Esophagus muscularis mucosa (tissue), 4 donors: ENCODE data around the gene CYP27B1. TPM values are rescaled to one million over a fixed set of nuclear protein-coding genes. Genes with fewer than 3 reads are reported as not detected.

Source experiments
- DNase-seq: peaks from one replicate; pipeline ENCODE4 v3.0.0-alpha.2; 2017; ENCODE audit errors: extremely low spot score
- H3K27ac ChIP-seq, 4 donors: fragments of 200-600 bp; sonication (generic); replicated peaks in 1 of 4; 1 replicate in 3 of 4; 2 replicates in 1 of 4; pipeline ENCODE4 v1.5.1; 2016 to 2019; ENCODE audit warnings: mild to moderate bottlenecking in 1 of 4
- H3K27me3 ChIP-seq, 4 donors: fragments of 200-600 bp; sonication (generic); one replicate each; pipeline versions ENCODE4 v1.5.1 to v1.6.0; 2016 to 2019
- H3K36me3 ChIP-seq, 4 donors: fragments of 200-600 bp; sonication (generic); one replicate each; pipeline ENCODE4 v1.5.1; 2016 to 2019
- H3K4me1 ChIP-seq, 4 donors: fragments of 200-600 bp; sonication (generic); one replicate each; pipeline ENCODE4 v1.5.1; 2016 to 2019
- H3K4me3 ChIP-seq, 4 donors: fragments of 200-600 bp; sonication (generic); 1 replicate in 2 of 4; 2 replicates in 2 of 4; pipeline ENCODE4 v1.5.1; 2016 to 2019; ENCODE audit warnings: mild to moderate bottlenecking in 4 of 4, moderate library complexity in 1 of 4
- H3K9me3 ChIP-seq, 4 donors: fragments of 200-600 bp; sonication (generic); 1 replicate in 3 of 4; 2 replicates in 1 of 4; pipeline ENCODE4 v1.5.1; 2016 to 2019
- CTCF ChIP-seq, 3 experiments: fragments of 200-600 bp in 2 of 3; fragments of 450-650 bp in 1 of 3; sonication (generic) in 2 of 3; IDR thresholded peaks; one replicate each; pipeline ENCODE4 v1.5.1; 2017 to 2019; ENCODE audit warnings: antibody characterized with exemption in 3 of 3, mild to moderate bottlenecking in 2 of 3, moderate library complexity in 1 of 3
- EP300 ChIP-seq: sonication (generic); formaldehyde crosslinking; IDR thresholded peaks from one replicate; pipeline ENCODE4 v1.6.1; 2017; ENCODE audit warnings: antibody characterized with exemption
- POLR2A ChIP-seq: fragments of 450-650 bp; IDR thresholded peaks from one replicate; pipeline ENCODE4 v1.6.1; 2017; ENCODE audit warnings: antibody characterized with exemption, moderate library complexity, mild to moderate bottlenecking, low read depth
- POLR2AphosphoS5 ChIP-seq, 2 donors: sonication (generic); formaldehyde crosslinking; IDR thresholded peaks; one replicate each; pipeline ENCODE4 v1.6.1; 2017; ENCODE audit warnings: antibody characterized with exemption in 2 of 2
- WGBS: methylation state at CpG from one replicate; pipeline ENCODE4 v1.1.5; 2018; 5-methylcytosine and 5-hydroxymethylcytosine counted together
- intact Hi-C: fragments of 100-400 bp; cut with DNase I; formaldehyde crosslinking; loops from one replicate; pipeline ENCODE4 v1.15.1; 2023
- total RNA-seq, 4 donors: library from RNA; depleted of rRNA; stranded (reverse); fragments of >200 nt; gene quantifications; one replicate each; pipeline versions ENCODE4 v1.1.0 to v1.2.1, GENCODE V29; 2016

Gene CYP27B1
- total RNA-seq, 4 donors from 2014 or later: 0.32 to 0.66 TPM; not detected in 2

GRCh38 chr12:57739914-57740538 lies 26.9 kb downstream of the CYP27B1 start:
- no peak overlapping the region for H3K4me3 ChIP-seq
- no peaks in the 10 kb centered on the region for H3K36me3 ChIP-seq
- peaks cover 38 to 51% (median 47%) of the 10 kb centered on the region in 4 donors for H3K4me1 ChIP-seq
- no peaks in the 10 kb centered on the region for H3K9me3 ChIP-seq
- intact Hi-C loops: no loop called here
- no peak for DNase-seq
- TF ChIP-seq EP300 (no peak), POLR2AphosphoS5 (IDR thresholded peaks at IDR 0.05) (no peak), POLR2A (no peak), CTCF (IDR thresholded peaks at IDR 0.05) (no peak)
- 68% methylated on average over 4 of the region's 10 CpGs for WGBS
- peaks cover 16 to 74% (median 48%) of the 10 kb centered on the region in 4 donors for H3K27me3 ChIP-seq
- no peak overlapping the region for H3K27ac ChIP-seq

- TF ChIP-seq POLR2AphosphoS5 (IDR thresholded peaks at IDR 0.05): no peak
- no peak for TF ChIP-seq POLR2A
- no peak for TF ChIP-seq CTCF (IDR thresholded peaks at IDR 0.05)
- no peak for TF ChIP-seq EP300
- peaks cover 38 to 50% (median 45%) of the 10 kb centered on the region in 4 donors for H3K4me1 ChIP-seq
- peaks cover 16 to 80% (median 52%) of the 10 kb centered on the region in 4 donors for H3K27me3 ChIP-seq
- no peaks in the 10 kb centered on the region for H3K9me3 ChIP-seq
- H3K36me3 ChIP-seq: no peaks in the 10 kb centered on the region
- no peak overlapping the region for H3K27ac ChIP-seq
- WGBS: 15% methylated on average over 4 of the region's 7 CpGs
- DNase-seq: no peak
- H3K4me3 ChIP-seq: no peak overlapping the region
- intact Hi-C loops: no loop called here
Observed at GRCh38 chr12:57739387-57739786, 27.5 kb downstream of the CYP27B1 start.

GRCh38 chr12:57738661-57739237 lies 28.1 kb downstream of the CYP27B1 start, which contains the start of gene AGAP2:
AGAP2 (minus strand) TSS chr12:57738742; CDS start chr12:57738246, 496 bp downstream.
- no peak for DNase-seq
- Histone ChIP-seq H3K36me3 (no peaks in the 10 kb centered on the region), H3K4me3 (peak within 1 kb of the TSS; percentile 40 to 59 (median 48)), H3K27ac (peak within 1 kb of the TSS in 2 of 4 donors; percentile 13 to 18), H3K27me3 (peaks cover 16 to 86% (median 56%) of the 10 kb centered on the region in 4 donors), H3K4me1 (peaks cover 38 to 44% (median 40%) of the 10 kb centered on the region in 4 donors), H3K9me3 (no peaks in the 10 kb centered on the region)
- intact Hi-C loops: no loop called here
- TF ChIP-seq EP300: no peak
- TF ChIP-seq POLR2AphosphoS5 (IDR thresholded peaks at IDR 0.05): no peak
- TF ChIP-seq CTCF (IDR thresholded peaks at IDR 0.05): no peak
- TF ChIP-seq POLR2A: no peak
- WGBS: 16% methylated on average over 35 of the region's 36 CpGs

GRCh38 chr12:57737467-57738460 lies 29.1 kb downstream of the CYP27B1 start:
- intact Hi-C loops: no loop called here
- no peak for DNase-seq
- peak overlapping the region; percentile 40 to 59 (median 48) for H3K4me3 ChIP-seq
- no peaks in the 10 kb centered on the region for H3K36me3 ChIP-seq
- H3K9me3 ChIP-seq: no peaks in the 10 kb centered on the region
- H3K27ac ChIP-seq: peak overlapping the region in 2 of 4 donors; percentile 13 to 18
- TF ChIP-seq CTCF (IDR thresholded peaks at IDR 0.05): peak in 1 of 3 experiments; percentile 39
- no peak for TF ChIP-seq EP300
- TF ChIP-seq POLR2A: no peak
- peaks cover 38 to 43% (median 40%) of the 10 kb centered on the region in 4 donors for H3K4me1 ChIP-seq
- peaks cover 16 to 96% (median 57%) of the 10 kb centered on the region in 4 donors for H3K27me3 ChIP-seq
- 34% methylated on average over 8 of the region's 110 CpGs for WGBS
